SHP77 (cell line): Measurements from ENCODE around the gene TNFRSF18.
A peak's percentile ranks its signal among the peaks of the same experiment; 100 is the strongest.

ENCODE experiments used
- DNase-seq, 2 experiments: peaks; one replicate each; lab custom pipeline; 2025; lab: John Stamatoyannopoulos, UW

TNFRSF18 gene

DNA sequence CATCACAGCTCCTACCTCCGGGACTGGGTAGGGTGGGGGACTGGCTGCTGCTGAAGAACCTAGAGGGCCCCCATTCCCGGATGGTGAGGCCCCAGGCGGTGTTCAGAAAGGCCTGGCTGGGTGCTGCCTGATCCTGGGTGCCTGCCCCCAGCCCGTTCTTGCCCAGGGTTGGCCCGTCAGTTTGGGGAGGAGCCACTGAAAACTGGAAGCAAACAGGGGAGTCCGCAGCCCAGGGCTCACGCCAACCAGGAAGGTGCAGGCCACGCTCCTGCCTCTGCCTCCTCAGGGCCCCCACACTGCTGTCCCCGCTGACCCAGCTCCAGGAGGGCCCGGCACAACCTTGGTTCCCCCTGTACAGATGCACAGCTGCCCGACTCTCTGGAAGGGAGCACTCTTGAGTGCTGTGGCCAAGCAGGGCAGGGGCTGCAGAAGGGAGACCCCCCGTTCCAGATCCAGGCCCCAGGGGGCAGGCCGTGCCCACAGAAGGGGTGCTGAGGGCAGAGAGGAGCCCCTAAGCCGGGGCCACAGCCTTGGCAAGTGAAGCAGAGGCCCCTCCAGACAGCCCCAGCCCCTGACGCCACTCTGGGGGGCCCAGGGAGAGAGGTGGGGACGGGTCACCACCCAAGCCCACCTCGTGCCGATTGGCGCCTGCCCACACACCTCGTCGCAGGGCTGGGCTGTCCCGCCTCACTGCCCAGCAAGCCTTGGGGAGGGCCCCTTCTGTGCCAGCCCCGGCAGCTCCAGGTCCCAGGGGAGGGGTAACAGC lies 34.6 kb upstream of the TNFRSF18 start:
- DNase-seq, result no peak

DNA sequence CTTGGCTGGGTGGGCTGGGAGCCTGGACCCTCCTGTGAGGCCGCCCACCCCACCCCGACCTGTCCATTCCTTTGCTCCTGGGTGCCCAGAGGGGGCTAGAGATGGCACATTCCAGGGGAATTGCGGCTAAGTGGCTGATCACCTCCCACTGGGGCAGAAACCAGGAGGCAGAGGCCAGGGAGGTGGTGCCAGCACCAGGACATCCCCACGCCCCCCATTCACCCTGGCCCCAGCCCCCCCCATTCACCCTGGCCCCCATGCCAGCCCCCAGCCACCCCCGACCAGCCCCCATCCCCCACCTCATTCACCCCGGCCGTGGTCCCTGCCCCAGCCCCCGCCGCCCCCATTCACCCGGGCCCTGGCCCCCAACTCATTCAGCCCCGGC lies 33.9 kb upstream of the TNFRSF18 start:
- no peak for DNase-seq

DNA sequence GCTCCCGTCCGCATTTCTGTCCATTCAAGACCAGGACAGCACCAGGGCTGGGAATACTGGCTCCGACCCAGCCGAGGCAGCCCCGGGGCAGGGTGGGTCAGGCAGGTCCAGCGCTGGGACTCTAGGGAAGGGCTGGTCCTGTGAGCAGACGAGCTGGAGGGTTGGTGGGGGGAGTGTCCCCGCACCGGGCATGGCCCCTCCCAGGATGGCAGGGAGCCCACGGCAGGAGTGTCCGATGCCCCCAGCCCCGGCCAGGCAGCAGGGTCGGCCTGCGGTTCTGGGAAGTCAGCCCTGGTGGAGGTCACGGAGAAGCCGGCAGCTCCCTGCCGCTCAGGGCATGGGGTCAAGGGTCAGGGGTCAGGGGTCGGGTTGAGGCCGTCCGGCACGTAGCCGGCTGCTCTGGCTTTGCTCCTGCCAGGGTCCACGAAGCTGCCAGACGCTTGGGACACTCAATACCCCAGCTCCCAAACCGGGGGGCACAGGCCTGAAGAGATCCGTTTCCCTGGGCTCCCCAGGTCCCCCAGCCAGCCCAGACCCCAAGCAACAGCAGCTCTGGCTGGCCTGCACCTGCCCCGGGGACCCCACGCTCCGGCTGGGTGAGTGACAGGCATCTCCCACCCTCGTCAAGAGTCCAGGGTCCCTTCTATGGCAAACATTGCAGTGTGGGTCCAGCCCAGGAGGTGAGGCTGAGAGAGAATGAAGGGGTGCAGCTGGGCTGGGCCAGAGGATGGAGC lies 33.4 kb upstream of the TNFRSF18 start:
- DNase-seq, result no peak

DNA sequence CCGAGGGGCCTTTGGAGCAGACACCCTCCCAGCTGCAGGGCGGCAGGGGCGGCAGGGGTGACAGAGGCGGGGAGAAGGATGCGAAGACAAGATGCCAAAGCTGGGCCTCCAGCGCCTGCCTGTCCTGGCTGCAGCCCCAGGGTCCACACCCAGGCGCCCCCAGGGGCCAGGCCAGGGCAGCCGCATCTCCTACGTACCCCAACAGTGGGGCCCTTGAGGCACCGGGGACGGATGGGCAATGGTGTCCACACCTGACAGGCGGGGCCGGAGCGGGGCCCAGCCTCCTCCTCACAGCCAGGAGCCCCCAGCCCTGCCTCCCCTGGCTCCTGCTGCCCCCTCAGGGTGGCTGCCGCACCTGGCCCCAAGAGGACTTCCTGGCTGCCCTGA lies 32.8 kb upstream of the TNFRSF18 start:
- DNase-seq, result no peak

DNA sequence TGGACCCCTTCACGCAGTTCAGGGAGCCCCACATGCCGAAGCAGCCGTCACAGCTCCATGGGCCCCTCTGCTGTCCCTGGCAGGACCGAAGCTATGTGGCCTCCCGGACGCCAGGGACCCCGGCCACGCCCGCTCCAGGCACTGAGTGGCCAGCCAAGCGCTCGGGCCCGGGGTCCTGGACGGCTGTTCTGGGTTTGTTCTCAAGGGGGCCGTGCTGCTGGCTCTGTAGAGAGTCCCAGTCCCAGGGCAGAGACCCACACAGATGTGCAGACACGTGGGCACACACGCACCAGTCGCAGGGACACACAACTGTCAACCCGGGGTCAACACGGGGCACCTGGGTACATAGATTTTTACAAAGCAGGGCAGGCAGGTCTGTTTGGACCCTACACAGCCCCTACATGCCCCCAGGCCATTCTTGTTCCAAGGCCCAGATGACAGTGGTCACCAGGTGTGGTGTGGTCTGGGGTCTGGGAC lies 32.3 kb upstream of the TNFRSF18 start:
- DNase-seq, result no peak

DNA sequence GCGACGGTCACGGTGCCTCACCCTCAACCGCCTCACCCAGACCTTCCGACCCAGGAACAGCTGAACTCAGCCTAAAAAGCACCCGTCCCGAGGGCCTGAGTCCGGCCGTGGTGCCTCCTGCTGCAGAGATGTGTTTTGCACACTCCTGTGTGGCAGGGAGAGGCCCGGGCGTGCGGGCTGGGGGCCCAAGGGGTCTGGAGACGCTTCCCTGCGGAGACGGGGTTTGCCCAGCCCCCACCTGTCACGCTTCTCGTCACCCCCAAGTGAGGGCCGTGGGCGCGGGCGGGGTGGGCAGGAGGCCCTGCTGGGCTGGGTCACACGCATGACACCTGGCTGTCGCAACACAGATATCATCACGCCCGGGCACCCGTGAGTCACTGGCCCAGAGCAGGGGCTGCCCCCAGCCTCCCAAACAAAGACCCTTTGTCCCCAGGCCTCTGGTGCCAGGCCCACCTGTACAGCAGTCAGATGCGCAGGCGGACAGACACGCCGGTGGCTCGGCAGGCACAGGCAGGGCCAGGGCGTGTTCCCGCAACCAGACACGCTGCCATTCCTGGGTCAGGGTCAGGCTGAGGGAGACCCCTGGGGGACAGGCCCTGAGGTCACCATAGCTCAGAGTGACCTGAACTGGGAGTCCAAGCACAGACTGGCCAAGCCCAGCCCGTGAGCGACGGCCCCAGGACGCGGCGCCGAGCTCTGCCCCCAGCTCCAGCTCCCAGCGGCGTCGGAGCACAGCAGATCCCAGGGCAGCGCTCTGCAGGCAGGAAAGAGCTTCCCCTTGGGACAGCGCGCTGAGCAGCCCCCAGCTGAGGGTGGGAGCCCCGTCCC lies 31.7 kb upstream of the TNFRSF18 start:
- DNase-seq, result no peak

DNA sequence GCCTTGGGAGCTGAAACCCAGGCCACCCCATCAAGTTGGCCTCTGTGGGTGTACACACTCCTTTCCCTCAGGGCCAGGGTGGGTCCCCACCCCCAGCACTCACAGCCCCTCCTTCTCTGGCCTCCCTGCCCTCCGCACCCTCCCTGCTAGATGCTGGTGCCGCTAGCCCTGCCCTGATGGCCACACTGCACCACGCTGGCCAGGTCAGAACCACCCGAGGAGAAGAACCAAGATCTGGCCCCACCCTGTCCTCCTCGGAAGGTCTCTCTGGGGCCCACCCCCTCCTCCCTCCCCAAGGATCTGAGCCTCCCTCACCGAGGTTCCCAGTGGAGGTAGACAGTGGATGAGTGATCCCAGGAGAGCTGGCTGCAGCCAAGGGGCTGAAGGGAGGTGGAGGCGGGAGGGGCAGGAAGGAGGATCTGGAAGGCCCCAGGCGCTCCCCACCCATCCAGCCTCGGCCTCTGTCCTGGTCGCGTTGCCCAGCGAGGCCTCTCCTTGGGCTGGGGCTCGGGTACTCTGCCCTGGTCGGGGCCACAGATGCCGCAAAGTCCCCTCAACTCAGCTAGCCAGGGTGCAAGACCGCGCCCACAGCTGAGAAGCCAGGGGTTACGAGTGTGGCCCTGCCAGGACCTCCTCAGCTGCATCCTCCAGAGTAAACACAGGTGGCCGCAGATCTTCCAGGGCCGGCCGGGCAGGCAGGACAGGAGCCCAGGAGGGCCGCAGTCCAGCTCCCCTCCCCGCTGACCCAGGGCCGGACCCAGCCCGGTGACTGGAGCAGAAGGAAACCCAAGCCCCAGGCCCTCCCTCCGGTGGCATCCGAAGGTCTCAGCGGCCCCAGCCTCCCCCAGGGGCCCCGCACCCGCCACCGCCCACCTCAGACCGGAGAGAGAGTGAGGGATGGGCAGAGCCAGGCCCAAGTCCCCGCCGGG lies 30.8 kb upstream of the TNFRSF18 start:
- DNase-seq, result peak in 1 of 2 experiments; percentile 31

DNA sequence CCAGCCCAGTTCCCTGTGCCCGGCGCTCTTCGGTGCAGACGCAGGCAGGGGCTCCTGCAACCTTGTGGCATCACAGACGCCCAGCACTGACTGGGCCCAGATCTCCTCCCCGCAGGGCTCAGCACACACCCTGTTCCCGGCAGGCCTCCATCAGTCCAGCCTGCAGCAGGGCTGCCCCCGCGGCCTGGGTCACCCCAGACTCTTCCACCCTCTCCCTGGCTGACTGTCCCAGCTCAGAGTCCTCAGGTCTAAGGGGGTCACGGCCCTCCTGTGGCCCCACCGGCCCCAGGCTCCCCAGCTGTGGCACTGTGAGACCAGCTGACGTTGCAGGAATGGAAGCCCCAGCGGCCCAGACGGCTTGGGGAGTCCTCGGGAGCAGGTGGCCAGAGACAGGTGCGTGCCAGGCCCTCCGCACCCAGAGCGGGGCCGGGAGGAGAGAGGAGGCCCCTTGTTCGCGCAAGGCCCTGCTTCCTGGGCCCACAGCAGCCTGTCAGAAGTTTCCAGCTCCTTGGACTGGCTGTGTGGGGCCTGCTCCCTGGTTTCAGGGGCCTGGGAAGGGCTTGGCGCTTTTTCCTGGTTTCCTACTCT lies 29.9 kb upstream of the TNFRSF18 start:
- DNase-seq, result peak; percentile 32 to 46

DNA sequence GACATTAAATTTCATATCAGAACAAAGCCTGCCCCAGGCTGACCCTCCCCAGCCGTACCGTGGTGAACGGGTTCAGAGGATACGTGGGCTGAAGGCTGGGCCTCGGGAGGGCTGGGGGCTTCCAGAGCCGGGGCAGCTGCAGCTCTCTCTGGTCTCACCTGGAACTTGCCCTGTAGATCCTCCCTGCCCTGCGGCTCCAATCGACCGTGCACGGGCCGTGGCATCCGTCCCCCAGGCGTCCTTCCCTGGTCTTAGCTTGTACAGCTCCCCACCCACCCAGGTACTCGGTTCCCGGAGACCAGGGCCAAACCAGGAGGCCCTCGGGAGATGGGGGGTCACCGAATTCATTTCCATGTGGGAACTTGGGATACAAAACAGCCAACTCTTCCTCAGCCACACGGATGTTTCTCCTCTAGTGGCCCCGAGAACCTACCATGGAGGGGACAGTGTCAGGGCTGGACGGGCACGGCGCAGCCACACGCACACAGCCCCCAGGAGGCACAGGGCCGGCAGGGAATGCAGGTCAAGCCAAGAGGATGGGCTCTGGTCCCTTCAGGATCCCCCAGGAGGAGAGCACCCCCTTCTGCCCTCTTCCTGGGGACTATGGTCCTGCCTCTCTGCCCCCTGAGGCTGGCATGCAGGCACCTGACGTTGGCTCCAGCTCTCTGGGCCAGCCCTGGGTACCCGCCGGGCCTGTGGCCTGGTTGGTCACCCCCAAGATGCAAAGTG lies 28.8 kb upstream of the TNFRSF18 start:
- DNase-seq, result no peak

DNA sequence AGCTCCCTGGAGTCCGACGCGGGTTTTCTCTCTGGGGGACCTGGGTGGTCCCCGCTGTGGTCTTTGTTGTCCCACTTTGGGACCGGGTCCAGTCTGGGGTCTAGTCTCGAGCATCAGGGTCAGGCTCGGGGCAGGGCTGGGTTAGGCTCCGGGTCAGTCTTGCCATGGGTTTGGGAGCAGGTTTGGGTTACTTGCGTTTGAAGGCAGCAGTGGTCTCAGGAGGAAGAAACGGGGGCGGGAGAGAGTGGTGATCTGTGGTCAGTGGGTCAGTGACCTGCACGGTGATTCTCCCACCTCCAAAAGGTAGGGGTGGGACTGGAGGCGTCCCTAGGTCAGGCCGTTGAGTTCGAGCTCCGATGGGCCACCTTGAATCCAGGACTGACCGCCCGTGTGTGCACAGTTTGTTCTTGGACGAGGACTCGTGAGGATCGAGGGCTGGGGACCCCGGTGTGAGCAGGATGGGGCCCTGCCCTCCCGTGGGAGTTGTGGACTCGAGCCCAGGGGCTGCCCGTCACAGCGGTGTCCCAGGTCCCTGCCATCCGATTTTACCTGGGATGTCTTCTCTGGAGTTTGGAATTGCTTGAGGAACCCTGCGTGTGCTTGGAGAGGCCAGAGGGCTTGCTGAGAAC lies 27.9 kb upstream of the TNFRSF18 start:
- DNase-seq, result no peak

DNA sequence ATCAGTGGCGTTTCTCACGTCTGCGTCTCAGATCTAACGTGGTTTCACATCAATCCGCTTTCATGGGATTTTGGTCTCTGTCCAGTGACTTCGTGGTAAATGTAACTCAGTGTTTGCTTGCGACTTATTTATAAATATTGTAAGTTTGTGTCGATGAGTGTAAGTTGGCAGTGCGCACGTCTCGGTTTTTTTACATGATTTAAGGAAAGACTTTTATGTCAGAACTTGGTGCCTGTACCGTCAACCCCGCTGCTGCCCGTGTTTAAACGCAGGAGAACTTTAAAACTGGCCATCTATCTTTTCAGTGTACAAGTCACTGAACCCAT lies 27.1 kb upstream of the TNFRSF18 start:
- DNase-seq, result no peak

DNA sequence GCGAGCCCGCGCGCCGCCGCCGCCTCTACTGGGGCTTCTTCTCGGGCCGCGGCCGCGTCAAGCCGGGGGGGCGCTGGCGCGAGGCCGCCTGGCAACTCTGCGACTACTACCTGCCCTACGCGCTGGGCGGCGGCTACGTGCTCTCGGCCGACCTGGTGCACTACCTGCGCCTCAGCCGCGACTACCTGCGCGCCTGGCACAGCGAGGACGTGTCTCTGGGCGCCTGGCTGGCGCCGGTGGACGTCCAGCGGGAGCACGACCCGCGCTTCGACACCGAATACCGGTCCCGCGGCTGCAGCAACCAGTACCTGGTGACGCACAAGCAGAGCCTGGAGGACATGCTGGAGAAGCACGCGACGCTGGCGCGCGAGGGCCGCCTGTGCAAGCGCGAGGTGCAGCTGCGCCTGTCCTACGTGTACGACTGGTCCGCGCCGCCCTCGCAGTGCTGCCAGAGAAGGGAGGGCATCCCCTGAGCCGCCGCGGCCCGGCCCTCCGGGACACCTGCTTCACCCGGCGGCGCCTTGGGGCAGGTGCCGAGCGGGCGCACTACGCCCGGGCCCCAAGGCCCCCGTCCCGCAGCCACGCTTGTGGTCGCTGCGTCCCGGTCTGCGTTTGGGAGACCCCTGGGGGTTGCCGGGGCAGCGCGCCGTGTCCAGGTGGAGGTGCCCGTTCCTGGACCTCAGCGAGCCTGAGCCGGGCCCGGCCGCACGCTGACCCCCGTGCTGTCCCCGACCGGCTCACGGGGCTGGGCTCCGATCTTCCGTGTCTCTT lies 26.6 kb upstream of the TNFRSF18 start:
- DNase-seq, result no peak

DNA sequence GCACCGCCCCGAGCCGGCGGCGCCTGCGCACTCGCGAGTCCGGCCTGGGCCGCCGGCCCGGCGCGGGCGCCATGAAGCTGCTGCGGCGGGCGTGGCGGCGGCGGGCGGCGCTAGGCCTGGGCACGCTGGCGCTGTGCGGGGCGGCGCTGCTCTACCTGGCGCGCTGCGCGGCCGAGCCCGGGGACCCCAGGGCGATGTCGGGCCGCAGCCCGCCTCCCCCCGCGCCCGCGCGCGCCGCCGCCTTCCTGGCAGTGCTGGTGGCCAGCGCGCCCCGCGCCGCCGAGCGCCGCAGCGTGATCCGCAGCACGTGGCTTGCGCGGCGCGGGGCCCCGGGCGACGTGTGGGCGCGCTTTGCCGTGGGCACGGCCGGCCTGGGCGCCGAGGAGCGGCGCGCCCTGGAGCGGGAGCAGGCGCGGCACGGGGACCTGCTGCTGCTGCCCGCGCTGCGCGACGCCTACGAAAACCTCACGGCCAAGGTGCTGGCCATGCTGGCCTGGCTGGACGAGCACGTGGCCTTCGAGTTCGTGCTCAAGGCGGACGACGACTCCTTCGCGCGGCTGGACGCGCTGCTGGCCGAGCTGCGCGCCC lies 25.9 kb upstream of the TNFRSF18 start, which contains the start of gene B3GALT6:
TSS of gene B3GALT6 (plus strand) at position 30 of the 588 bp plus-strand sequence. CDS start at position 72, 42 bp downstream.
- DNase-seq, result no peak

DNA sequence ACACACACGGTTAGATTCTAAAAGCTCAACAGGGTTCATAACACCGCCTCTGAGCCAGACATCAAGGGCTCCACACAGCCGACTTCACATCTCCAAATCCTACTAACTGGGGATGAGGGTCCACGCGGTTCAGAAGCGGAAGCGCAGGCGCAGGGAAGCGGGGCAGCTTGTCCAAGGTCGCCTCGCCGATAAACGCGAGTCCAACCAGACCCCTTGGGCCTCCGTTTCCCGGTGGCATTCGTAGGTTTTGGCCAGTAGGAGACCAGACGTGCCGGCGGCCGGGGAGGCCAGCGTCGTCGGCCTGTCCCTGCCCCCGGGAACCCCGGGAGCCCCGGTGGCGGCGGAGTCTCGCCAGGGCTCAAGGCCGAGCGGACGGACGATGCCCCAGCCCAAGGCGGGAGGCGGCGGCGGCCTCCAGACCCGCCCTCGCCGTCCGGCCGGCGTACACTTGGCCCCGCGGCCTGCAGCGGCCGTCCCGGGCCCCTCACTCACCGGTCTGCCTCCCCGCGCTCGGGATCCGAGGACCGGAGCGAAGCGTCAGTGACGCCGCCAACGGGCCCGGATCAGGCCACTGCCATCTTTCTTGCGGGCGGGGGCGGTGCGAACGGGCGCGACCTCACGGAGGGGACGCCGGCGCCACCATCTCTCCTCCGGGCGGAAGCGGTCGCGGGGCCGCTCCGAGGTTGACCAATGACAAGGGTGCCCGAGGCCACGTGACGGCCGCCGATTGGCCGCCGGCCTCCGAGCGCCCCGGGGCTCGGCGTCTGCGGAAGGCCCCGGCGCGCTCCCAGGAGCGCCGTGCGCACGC lies 25.2 kb upstream of the TNFRSF18 start, which contains the start of gene SDF4:
TSS of gene SDF4 (minus strand) at position 602 of the 808 bp plus-strand sequence. CDS start 3,229 bp downstream, outside the sequence.
- peak; percentile 88 to 95 for DNase-seq

DNA sequence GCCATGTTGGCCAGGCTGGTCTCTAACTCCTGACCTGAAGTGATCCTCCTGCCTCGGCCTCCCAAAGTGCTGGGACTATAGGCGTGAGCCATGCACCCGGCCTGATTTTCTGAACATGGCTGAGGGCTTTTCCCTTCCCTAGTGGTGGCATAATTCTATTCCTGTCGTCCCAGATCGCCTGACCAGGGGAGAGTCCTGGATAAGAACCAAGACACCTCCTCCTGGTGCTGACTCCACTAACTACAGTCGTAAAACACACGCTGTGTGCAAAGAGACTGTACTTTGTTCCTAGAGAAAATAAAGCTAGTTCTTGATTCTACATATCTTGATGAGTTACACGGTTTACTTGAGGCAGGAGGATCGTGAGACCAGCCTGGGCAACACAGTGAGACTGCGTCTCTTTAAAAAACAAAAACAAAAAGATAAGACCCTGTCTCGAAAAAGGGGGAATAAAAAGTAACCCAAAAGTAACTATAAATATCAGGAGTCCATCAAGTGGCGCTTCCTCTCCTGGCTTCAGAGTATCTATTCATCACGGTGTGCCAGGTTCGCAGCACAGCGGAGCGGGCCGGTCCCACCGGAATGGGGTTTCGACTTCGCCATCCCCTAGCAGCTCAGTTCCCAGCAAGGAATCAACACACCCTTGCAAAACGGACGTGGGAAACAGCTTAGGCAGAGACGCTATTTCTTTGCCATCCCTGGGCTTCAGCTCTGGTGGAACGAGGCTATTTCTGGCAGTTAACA lies 24.4 kb upstream of the TNFRSF18 start:
- no peak for DNase-seq

DNA sequence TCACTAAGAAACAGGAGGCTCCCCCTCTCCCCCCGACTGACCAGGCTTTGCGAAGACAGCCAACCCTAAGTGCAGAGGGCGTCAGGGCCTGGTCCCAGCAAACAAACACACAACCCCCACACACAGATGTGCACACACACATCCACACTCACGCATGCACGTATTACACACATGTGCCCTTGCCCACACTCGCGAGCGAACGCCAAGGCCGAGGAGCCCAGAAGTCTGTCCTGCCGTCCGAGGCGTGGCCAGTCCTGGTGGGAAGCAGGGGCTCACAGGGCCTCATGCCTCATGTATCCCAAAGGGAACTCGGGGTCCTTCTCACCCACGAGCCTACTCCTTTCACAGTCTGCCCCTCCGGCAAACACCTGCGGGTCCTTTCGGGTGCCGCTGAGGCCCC lies 23.4 kb upstream of the TNFRSF18 start:
- no peak for DNase-seq
